Measurements from ENCODE around the gene HMCN2.
"Not testable (repeated sequence)": the region's sequence is repeated elsewhere in the genome, so short reads cannot be mapped to it uniquely, and the experiment has no call there.

The HMCN2 gene

GRCh38 chr9:130387905-130388304 lies 122.3 kb downstream of the HMCN2 start:
- no peak for DNase-seq (ENCODE audit: low read depth, low spot score)

GRCh38 chr9:130390390-130390789 lies 124.8 kb downstream of the HMCN2 start:
- no peak for DNase-seq (ENCODE audit: low read depth, low spot score)

GRCh38 chr9:130390986-130391385 lies 125.4 kb downstream of the HMCN2 start:
- DNase-seq (ENCODE audit: low read depth, low spot score) = no peak

GRCh38 chr9:130391866-130392265 lies 126.3 kb downstream of the HMCN2 start:
- no peak for DNase-seq (ENCODE audit: low read depth, low spot score)

GRCh38 chr9:130393681-130394071 lies 128.1 kb downstream of the HMCN2 start:
- DNase-seq (ENCODE audit: low read depth, low spot score) = no peak

- no peak for DNase-seq (ENCODE audit: low read depth, low spot score)
Observed at GRCh38 chr9:130394320-130394719, 128.8 kb downstream of the HMCN2 start.

- DNase-seq (ENCODE audit: low read depth, low spot score) = no peak
Observed at GRCh38 chr9:130394814-130395470, 129.4 kb downstream of the HMCN2 start.

GRCh38 chr9:130395810-130396435 lies 130.4 kb downstream of the HMCN2 start:
- no peak for DNase-seq (ENCODE audit: low read depth, low spot score)

- no peak for DNase-seq (ENCODE audit: low read depth, low spot score)
Observed at GRCh38 chr9:130396581-130396980, 131.0 kb downstream of the HMCN2 start.

- DNase-seq (ENCODE audit: low read depth, low spot score) = no peak
Observed at GRCh38 chr9:130398487-130399240, 133.1 kb downstream of the HMCN2 start.

GRCh38 chr9:130399768-130400167 lies 134.2 kb downstream of the HMCN2 start:
- no peak for DNase-seq (ENCODE audit: low read depth, low spot score)

- DNase-seq (ENCODE audit: low read depth, low spot score) = no peak
Observed at GRCh38 chr9:130400870-130401269, 135.3 kb downstream of the HMCN2 start.

GRCh38 chr9:130401742-130402141 lies 136.2 kb downstream of the HMCN2 start:
- not testable (repeated sequence) for DNase-seq (ENCODE audit: low read depth, low spot score)

GRCh38 chr9:130402243-130402642 lies 136.7 kb downstream of the HMCN2 start:
- DNase-seq (ENCODE audit: low read depth, low spot score) = no peak

GRCh38 chr9:130402645-130403440 lies 137.3 kb downstream of the HMCN2 start:
- no peak for DNase-seq (ENCODE audit: low read depth, low spot score)

GRCh38 chr9:130405657-130406257 lies 140.2 kb downstream of the HMCN2 start:
- no peak for DNase-seq (ENCODE audit: low read depth, low spot score)

- no peak for DNase-seq (ENCODE audit: low read depth, low spot score)
Observed at GRCh38 chr9:130406278-130406895, 140.8 kb downstream of the HMCN2 start.

GRCh38 chr9:130407916-130408663 lies 142.5 kb downstream of the HMCN2 start:
- no peak for DNase-seq (ENCODE audit: low read depth, low spot score)

- no peak for DNase-seq (ENCODE audit: low read depth, low spot score)
Observed at GRCh38 chr9:130408669-130409068, 143.1 kb downstream of the HMCN2 start.

GRCh38 chr9:130409246-130409645 lies 143.7 kb downstream of the HMCN2 start:
- no peak for DNase-seq (ENCODE audit: low read depth, low spot score)

Data from astrocyte of the hippocampus (primary cell).